HG02973 (cell line): Measurements from ENCODE around the gene GNG4.
"Not testable (repeated sequence)": the region's sequence is repeated elsewhere in the genome, so short reads cannot be mapped to it uniquely, and the experiment has no call there.

Experiments
- ATAC-seq: cut with Tn5 transposase; IDR thresholded peaks from one replicate; pipeline ENCODE4 v1.9.1; 2021; ENCODE audit warnings: moderate library complexity; ENCODE audit not compliant: unreplicated experiment

The GNG4 gene

DNA sequence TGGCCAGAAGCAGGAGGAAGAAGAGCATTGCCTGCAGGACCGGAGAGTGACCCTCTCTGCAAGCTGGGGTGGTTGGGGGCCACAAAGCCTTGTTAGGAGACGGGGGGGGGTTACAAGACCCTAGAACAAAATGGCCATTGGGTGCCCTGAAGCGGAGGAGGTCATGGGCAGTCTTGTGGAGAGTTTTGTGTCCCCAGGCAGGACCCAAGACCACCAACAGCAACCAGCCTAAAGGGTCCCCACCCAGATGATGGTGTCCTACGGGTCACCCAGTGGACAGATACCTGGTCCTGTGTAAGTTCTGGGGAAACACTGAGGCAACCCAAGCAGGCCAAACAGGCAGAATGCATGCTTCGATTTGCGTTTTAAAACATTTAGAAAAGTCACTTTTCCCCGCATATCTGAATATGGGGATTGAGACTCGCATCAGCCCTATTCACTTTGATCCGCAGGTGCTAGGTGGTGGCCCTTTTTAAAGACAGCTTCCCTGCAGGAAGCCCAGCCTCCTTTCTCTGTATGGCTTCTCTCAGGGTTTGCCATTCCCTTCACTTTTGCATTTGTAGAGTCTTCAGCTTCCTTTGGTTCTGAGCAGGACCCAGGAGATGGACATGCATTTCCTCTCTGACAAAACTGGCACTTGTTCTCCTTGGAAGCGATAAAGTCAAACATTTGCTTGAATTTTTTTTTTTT is 21.1 kb downstream of the GNG4 start:
- no peak for ATAC-seq

DNA sequence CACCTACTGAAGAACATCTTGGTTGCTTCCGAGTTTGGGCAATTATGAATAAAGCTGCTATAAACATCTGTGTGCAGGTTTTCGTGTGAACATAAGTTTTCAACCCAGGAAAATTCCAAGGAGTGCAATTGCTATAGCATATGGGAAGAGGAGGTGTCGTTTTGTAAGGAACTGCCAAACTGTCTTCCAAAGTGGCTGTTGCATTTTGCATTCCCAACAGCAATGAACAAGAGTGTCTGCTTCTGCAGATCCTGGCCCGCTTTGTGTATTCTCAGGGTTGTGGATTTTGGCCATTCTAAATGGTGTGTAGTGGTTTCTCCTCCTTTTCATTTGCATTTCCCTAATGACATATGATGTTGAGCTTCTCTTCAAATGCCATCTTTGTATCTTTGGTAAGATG is 23.8 kb downstream of the GNG4 start:
- ATAC-seq: no peak

DNA sequence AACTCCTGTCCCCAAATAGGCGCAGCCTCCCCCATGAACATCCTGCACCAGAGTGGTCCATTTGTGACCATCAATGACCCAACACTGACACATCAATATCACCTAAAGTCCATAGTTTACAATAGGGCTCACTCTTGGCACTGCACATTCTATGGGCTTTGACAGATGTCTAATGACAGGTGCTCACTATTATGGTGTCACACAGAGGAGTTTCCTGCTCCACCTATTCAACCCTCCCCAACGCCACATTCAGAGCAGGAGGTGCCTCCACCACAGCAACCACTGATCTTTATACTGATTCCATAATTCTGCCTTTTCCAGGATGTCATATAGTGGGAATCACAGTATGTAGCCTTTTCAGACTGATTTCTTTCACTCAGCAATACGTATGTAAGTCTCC is 24.2 kb downstream of the GNG4 start:
- ATAC-seq: no peak

DNA sequence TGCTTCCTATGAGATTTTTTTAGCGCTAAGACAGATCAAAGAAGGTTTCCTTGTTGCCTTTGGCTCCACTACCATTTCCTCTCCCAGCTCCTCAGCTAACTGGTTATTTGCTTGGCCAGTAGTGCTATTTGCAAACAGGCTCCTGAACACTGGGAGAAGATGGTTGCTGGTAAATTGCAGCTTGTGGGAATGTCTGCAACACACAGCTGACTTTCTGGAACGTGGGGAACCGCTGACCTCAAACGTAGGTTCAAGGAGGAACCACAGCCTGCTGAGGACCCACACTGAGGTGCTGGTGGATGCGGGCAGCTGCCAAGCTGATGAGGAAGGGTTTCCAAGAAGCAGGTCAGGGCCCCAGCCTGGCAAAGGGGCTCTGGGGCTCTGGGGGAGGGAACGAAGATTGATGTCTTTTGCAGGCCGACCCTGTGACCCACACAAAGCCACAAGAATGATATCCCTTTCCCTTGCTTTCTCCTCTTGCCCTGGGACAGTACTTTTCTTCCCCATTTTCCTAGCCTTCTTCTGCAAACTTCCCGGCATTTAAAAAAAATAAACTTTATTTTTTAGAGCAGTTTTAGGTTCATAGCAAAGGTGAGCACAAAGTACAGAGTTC is 24.8 kb downstream of the GNG4 start:
- ATAC-seq: no peak

DNA sequence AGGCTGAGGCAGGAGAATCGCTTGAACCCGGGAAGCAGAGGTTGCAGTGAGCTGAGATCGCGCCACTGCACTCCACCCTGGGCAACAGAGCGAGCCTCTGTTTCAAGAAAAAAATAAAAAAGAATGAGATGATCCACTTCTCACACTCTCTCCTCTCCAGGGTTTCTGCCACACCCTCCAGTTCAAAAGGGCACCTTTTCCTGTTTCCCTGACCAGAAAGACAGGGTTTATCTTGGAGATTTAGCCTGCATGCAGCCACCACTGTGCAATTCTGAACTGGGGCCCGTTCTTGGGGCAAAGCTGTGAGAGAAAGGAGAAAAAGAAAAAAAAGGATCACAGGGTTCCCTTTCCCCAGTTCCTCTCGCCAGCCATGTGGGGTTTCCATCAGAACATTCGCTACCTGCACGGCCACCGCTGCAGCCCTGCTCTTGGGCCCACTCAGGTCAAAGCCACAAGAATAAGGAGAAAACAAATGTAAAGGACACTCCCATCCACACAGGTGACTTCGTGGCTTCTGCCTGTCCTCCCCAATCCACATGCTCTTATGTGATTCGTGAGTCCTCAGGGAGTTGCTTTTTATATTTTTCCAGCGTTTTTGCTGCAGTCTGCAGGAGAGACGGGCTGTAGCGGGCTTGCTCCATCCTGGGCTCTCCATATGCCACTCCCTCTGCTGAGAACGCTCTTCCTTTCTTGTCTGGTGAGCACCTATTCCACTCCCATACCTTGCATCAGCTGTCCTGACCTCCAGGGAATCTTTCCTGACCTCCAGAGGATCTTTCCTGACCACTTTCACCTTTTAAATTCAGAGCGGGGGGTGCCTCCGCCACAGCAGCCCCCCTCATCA is 26.4 kb downstream of the GNG4 start:
- ATAC-seq: no peak

DNA sequence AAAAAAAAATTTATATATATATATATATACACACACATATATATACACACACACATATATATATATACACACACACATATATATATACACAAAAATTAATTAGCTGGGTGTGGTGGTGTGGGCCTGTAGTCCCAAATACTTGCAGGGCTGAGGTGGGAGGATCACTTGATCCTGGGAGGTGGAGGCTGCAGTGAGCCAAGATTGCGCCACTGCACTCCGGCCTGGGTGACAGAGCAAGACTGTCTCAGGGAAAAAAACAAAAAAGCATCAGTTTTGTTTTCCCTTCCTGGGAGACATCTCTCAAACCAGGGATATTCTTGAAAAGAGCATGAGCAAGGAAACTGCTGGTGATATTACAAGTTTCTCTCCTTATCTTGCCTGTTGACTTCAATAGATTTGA is 30.4 kb downstream of the GNG4 start:
- ATAC-seq: not testable (repeated sequence)

DNA sequence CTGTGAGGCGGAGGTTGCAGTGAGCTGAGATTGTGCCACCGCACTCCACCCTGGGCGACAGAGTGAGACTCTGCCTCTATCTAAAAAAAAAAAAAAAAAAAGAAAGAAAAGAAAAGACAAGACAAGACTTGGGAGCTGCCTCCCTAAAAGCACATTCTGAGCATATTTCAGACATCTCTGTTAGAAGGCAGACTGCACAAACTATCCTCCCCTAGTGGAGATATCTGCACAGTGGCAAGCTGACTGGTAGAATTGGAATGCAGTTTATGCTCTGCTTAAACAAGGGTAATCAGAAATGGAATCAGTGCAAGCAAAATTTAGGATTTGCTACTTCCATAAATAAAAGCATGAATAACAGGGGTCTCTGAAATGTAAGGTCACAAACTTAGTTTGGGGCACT is 31.8 kb downstream of the GNG4 start:
- no peak for ATAC-seq

DNA sequence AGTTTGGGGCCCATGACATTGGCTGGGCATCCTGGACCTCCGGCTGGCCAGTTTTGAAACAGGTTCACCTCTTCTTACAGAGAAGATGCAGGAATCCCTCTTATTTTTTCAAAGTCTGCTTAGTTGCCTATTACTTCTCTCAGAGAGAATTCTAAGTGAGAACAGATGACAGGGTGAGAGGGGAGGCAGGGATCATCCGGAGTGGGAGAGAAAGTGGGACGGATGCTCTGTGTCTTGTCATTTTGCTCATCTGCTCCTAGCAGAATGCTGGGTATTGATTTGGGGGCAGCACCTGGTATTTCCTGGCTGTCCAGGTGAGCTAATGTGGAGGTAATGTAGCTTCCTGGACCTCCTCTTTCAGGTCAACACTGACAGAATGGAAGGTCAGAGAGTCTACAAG is 32.4 kb downstream of the GNG4 start:
- ATAC-seq: no peak

DNA sequence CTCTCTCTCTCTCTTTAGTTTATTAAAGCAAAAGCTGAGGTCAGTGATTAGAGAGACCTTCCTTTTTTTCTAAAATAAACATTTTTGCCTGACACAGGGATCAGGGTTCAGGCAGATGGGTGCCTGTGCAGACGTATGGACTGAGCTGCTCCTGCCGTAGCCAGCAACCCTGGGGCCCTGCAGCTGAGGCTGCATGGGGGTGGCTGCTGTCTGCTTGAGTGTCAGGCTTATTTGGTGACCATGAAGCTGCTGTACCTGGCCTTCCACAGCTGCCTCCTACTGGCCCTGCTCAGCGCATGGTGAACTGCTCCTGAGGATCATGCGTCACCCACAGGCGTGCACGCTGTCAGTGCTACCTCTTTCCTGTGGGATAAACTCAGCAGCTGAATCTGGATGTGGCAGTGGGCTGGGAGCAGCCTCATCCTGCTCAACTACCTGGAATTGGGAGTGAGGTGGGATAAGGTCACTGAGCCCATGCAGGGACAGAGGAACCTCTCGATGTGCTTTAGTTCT is 35.1 kb downstream of the GNG4 start:
- ATAC-seq: no peak

DNA sequence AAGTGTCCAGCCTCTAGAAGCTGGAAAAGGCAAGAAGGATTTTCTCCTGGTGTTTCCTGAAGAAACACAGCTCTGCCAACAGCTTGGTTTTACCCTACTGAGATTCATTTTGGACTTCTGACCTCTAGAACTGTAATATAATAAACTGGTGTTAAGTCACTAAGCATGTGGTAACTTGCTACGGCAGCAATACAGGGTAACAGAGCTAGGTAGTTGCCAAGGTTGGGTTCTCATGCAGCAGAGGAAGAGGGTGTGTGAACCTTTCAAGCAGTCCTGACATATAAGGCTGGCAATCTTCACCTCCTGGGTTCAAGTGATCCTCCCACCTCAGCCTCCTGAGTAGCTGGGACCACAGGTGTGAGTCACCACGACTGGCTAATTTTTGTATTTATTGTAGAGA is 36.0 kb downstream of the GNG4 start:
- no peak for ATAC-seq

DNA sequence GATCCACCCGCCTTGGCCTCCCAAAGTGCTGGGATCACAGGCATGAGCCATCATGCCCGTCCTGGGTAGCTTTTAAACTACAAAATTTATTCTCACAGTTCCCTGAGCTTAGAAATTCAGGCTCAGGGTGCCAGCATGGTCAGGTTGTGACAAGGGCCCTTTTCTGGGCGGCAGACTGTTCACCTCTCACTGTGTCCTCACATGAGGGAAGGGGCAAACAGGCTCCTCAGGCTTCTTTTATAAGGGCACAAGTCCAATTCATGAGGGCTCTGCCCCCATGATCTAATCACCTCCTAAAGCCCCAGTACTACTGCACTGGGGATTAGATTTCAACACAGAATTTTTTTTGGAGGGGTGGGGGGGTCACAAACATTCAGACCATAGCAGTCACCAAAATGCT is 36.8 kb downstream of the GNG4 start:
- ATAC-seq: no peak

DNA sequence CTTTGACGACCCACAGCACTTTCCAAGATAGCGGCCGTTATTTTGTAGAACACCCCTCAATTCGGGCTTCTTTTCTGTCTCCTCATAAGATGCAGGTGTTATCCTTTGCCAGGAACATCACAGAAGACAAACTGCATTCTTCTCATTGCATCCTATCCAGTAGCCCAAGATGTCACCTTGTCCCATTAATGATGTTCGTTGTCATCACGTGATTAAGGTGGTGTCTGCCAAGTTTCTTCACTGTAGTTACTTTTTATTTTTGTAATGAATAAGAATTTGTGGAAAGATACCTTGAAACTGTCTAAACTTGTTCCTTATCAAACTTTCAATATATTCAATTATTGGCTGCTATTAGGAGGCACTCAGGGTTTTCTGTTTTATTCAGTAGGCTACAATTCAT is 39.4 kb downstream of the GNG4 start:
- no peak for ATAC-seq

DNA sequence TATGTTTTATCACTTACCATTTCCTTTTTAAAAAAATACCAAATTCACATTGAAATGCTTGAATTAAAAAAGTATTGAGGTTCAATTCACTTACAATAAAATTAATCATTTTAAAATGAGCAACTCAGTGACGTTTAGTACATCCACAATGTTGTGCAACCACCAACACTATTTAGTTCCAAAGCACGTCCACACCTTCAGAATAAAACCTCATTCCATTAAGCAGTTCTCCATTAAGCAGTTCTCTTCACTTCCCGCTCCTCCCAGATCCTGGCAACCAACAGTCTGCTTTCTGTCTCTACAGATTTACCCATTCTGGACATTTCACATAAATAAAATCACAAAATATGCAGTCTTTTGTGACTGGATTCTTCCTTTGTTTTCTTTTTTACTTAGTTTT is 41.3 kb downstream of the GNG4 start:
- ATAC-seq: no peak

DNA sequence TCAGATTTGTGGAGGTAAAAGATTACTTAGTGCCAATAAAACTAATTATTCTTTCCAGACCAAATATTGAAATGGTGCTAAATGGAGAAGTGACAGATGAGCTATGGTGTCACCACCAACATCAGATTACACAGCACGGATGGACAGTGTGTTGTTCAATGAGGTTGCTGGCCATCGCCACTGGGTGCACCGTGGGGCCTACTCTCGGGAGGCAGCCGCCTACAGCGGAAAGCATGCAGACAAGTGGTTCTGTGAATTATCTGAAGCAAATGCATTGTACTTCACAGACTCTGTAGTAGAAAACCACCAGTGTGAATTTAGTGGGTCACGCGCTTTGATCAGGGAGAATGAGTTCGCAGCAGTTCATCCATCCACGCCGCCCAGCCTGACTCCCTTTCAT is 42.3 kb downstream of the GNG4 start:
- ATAC-seq: no peak

DNA sequence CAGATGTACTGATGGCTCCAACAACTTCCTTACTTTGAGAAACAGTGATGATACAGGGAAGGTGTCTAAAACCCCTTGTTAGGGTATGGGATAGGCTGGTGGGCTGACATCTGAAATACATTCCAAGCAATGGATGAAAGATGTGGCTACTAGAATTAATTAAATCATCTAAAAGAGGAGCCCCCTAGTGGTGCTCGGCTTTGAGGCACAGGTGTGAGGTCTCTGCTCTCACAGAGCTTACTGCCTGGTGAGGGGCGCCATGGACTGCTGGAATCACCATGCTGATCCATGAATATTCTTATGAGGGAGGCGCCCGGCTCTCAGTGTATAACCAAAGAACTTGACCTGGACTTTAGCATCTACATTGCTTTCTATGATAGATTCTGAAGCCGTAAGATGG is 48.5 kb downstream of the GNG4 start:
- ATAC-seq: no peak

DNA sequence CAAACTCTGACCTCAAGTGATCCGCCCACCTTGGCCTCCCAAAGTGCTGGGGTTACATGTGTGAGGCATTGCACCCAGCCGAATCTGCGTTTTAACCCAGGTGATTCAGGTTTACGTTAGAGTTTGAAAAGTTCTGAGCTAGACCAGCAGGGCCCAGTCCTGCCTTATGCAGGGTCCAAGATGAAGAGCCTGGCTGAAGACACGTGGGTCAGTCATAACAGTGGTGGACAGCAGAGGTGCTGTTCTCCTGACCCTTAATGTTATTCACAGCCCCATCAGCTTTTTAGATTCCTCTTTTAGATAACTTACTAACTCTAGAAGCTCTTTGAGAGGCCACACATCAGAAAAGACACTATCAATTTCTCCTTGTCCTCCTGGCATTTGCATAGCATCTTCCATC is 50.0 kb downstream of the GNG4 start:
- ATAC-seq: no peak

DNA sequence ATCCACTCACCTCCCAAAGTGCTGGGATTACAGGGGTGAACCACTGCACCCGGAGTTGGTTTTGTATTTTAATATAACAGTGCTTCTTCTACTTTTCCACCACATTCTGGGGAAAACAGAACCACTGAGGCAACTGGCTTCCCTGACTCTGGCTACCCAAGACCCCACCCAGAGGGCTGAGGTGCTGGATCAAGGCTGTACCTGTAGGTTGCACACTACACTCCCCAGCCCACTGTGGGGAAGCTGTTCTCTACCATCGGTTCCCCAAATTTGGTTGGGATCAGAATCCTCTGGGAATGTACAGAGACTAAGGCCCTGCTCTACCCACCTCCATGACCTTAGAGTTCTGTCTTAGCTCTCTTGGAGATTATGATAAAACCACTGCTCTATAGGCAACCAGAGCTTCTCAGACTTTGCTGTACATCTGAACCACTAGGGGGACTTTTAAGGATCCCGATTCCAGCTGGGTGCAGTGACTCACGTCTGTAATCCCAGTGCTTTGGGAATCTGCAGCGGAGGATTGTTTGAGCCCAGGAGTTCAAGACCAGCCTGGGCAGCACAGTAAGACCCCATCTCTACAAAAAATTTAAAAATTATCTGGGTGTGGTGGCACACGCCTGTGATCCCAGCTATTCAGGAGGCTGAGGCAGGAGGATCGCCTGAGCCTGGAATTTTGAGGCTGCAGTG is 51.6 kb downstream of the GNG4 start:
- ATAC-seq: no peak

DNA sequence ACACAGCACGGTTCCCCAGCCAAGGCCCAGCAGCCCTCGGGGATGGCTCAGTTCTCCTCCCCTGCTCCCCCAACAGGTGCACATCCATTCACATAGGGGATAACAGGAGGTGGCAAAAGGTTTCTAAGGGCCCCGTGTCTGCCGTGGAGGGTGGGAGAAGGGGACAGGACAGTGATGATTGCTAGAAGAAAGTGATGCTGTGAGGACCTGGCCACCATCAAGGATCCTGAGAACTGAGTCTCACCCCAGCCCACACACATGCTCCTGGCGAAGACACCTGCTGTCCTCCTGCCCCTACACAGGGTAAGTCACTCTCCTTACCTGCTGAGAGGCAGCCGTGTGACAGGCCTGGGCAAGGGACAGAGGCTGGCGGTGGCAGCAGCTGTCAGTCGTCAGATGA is 54.5 kb downstream of the GNG4 start:
- no peak for ATAC-seq

DNA sequence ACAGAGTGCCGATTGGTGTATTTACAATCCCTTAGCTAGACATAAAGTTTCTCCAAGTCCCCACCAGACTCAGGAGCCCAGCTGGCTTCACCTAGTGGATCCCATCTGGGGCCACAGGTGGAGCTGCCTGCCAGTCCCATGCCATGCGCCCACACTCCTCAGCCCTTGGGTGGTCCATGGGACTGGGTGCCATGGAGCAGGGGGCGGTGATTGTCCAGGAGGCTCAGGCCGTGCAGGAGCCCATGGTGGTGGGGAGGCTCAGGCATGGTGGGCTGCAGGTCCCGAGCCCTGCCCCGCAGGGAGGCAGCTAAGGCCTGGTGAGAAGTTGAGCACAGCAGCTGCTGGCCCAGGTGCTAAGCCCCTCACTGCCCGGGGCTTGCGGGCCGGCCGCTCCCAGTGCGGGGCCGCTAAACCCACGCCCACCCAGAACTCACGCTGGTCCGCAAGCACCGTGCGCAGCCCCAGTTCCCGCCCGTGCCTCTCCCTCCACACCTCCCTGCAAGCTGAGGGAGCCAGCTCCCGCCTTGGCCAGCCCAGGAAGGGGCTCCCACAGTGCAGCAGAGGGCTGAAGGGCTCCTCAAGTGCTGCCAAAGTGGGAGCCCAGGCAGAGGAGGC is 55.2 kb downstream of the GNG4 start:
- not testable (repeated sequence) for ATAC-seq

DNA sequence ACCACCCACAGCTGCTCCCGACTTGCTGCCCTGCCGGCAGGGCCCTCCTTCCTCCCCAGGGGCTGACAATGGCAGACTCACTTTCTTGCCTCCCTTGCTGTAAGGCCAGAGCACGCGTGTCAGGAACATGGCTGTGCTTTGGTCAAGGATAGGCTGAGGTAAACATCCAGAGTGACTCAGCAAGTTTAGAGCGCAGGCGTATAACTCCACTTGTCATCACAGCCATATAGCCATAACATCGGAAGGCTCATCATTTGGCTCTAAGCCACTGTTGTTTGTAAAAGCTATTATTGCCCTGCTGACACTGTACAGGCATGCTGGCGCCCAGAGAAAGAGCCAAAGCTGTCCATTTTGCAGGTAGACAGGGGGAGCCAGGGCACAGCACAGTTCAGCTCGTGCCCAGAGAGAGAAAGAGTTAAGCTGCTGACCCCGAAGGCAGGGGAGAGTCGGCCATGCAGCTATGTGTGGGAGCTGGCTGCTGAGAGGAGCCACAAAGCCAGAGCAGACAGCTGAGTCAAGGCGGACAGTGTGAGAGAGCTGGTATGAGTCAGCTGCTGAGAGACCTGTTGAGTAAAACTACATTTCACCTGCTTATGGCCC is 60.6 kb downstream of the GNG4 start:
- ATAC-seq: no peak

DNA sequence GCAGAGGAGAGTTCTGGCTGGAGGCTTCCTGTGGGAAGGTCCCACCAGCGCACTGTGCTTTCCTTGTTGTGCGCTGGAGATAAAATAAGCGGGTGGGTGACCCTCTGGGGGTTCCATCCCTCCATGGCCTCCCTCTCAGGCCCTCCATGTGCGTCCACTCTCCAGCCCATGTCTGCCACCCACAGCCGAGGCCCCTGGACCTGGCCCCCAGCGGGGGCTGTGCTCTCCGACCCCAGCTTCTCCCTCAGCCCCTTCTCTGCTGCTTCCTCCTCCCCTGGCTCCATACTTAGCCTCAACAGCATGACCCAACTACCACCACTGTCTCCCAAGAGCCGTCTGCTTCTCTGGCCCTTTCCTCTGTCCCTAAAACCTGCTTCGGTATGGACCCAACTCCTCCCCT is 61.4 kb downstream of the GNG4 start:
- no peak for ATAC-seq
